Neural progenitor cell (in vitro differentiated cells): ENCODE results near the gene ATF6. TPM values are rescaled to one million over a fixed set of nuclear protein-coding genes. Genes with fewer than 3 reads are reported as not detected.

Experiments
- DNase-seq: peaks from one replicate; pipeline ENCODE4 v3.0.0-alpha.2; 2016; ENCODE audit warnings: low spot score
- H2AFZ ChIP-seq: fragments of 200-600 bp; sonication (generic); replicated peaks from 2 replicates; pipeline ENCODE4 v1.6.1; 2016; ENCODE audit warnings: antibody characterized with exemption
- H3F3A ChIP-seq: fragments of 200-600 bp; sonication (generic); 2 replicates; pipeline ENCODE4 v1.6.1; 2016; ENCODE audit warnings: antibody characterized with exemption, low read depth
- H3K27ac ChIP-seq: fragments of 200-600 bp; sonication (generic); 2 replicates; pipeline ENCODE4 v1.5.1; 2016; ENCODE audit warnings: mild to moderate bottlenecking
- H3K27me3 ChIP-seq: fragments of 200-600 bp; sonication (generic); 2 replicates; pipeline ENCODE4 v1.6.1; 2016; ENCODE audit warnings: mild to moderate bottlenecking, moderate library complexity
- H3K36me3 ChIP-seq: fragments of 200-600 bp; sonication (generic); 2 replicates; pipeline ENCODE4 v1.5.1; 2016
- H3K4me1 ChIP-seq: fragments of 200-600 bp; sonication (generic); 2 replicates; pipeline ENCODE4 v1.6.1; 2016; ENCODE audit warnings: mixed run types
- H3K4me2 ChIP-seq: fragments of 200-600 bp; sonication (generic); 2 replicates; pipeline ENCODE4 v1.6.1; 2016
- H3K4me3 ChIP-seq: fragments of 200-600 bp; sonication (generic); 2 replicates; pipeline ENCODE4 v1.5.1; 2016
- H3K79me2 ChIP-seq: fragments of 200-600 bp; sonication (generic); 2 replicates; pipeline ENCODE4 v1.6.1; 2016; ENCODE audit warnings: low read depth
- H3K9ac ChIP-seq: fragments of 200-600 bp; sonication (generic); 2 replicates; pipeline ENCODE4 v1.6.1; 2016
- H3K9me3 ChIP-seq: fragments of 200-600 bp; sonication (generic); 2 replicates; pipeline ENCODE4 v1.5.1; 2016; ENCODE audit warnings: low read depth
- H4K20me1 ChIP-seq: fragments of 200-600 bp; sonication (generic); 2 replicates; pipeline ENCODE4 v1.6.1; 2016; ENCODE audit warnings: low read depth
- H3K27ac Mint-ChIP-seq: 3 replicates; pipeline ENCODE4 v1.8.0; 2021; ENCODE audit warnings: mixed read lengths
- H3K27me3 Mint-ChIP-seq: 2 replicates; pipeline ENCODE4 v1.8.0; 2022; ENCODE audit warnings: low read depth, mild to moderate bottlenecking, inconsistent platforms, moderate library complexity, mixed read lengths; ENCODE audit not compliant: insufficient read depth
- H3K36me3 Mint-ChIP-seq: 3 replicates; pipeline ENCODE4 v1.8.0; 2021; ENCODE audit warnings: mixed read lengths
- H3K4me1 Mint-ChIP-seq: 3 replicates; pipeline ENCODE4 v1.8.0; 2021; ENCODE audit warnings: mixed read lengths
- H3K4me3 Mint-ChIP-seq: 3 replicates; pipeline ENCODE4 v1.8.0; 2021; ENCODE audit warnings: mild to moderate bottlenecking, moderate library complexity, mixed read lengths
- H3K9me3 Mint-ChIP-seq: 3 replicates; pipeline ENCODE4 v1.8.0; 2020; ENCODE audit warnings: mixed read lengths
- CTCF ChIP-seq: fragments of 200-600 bp; sonication (generic); IDR thresholded peaks from 2 replicates; pipeline ENCODE4 v1.5.1; 2017; ENCODE audit warnings: antibody characterized with exemption, mild to moderate bottlenecking
- EZH2 ChIP-seq: fragments of 200-600 bp; sonication (generic); IDR thresholded peaks from 2 replicates; pipeline ENCODE4 v1.6.1; 2017; ENCODE audit warnings: antibody characterized with exemption, mild to moderate bottlenecking, moderate library complexity
- EZH2phosphoT487 ChIP-seq: fragments of 200-600 bp; sonication (generic); IDR thresholded peaks from 2 replicates; pipeline ENCODE4 v1.6.1; 2017; ENCODE audit warnings: antibody characterized with exemption
- total RNA-seq: library from RNA; depleted of rRNA; stranded (reverse); fragments of >200 nt; gene quantifications from 2 replicates; pipeline ENCODE4 v1.2.3, GENCODE V29; 2015; ENCODE audit warnings: low replicate concordance

The ATF6 gene
- 22.3 and 31.7 TPM in 2 replicates for total RNA-seq

DNA sequence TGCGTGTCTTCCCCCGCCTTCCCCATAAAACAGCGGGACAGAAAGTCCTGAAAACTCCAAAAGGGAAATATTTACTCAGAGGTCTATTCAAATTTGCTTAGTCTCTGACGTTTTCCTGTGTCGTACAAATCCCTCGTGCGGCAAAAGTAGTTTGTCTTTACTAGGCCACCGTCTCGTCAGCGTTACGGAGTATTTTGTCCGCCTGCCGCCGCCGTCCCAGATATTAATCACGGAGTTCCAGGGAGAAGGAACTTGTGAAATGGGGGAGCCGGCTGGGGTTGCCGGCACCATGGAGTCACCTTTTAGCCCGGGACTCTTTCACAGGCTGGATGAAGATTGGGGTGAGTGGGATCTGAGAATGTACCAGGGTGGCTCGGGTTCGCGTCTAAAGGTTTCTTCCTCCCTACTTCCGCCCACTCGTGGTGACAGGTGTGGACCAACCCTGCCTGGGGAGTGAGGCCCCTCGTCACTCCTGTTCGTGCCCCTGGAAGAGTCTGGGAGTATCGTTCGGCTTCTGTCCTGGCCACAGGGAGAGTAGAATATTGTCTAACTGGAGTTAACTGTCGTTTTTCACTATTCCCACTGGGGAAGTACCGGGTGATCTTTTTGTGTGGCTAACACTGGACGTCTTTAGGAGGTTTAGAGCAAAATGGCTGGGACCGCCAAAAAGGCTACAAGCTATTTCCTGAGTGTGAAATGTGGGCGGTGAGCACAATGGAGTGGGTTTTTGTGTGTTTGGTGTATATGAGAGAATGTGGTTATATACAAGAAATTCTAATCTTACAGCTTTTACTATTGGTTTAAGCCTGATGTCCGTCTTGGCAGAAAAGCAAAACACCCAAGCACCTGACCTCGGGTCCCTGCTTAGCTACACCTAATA is at the start of gene ATF6:
ATF6 (plus strand) TSS at position 219 of the 880 bp plus-strand sequence; CDS start at position 260, 41 bp downstream.
- peak within 1 kb of the TSS; percentile 98 for H3K4me3 Mint-ChIP-seq
- peak within 1 kb of the TSS; percentile 87 for H3K4me2 ChIP-seq
- no peaks in the 10 kb centered on the region for H3K27me3 Mint-ChIP-seq
- no peaks in the 10 kb centered on the region for H3K36me3 Mint-ChIP-seq
- DNase-seq, result peak; percentile 78
- peak within 1 kb of the TSS; percentile 95 for H3K27ac Mint-ChIP-seq
- H3K9me3 Mint-ChIP-seq, result no peaks in the 10 kb centered on the region
- peaks cover 10% of the 10 kb centered on the region for H3F3A ChIP-seq
- no peaks in the 10 kb centered on the region for H3K36me3 ChIP-seq
- H3K4me1 ChIP-seq, result peaks cover 8% of the 10 kb centered on the region
- peak within 1 kb of the TSS; percentile 79 for H2AFZ ChIP-seq
- no peaks in the 10 kb centered on the region for H3K9me3 ChIP-seq
- no peaks in the 10 kb centered on the region for H3K27me3 ChIP-seq
- peak within 1 kb of the TSS; percentile 70 for H3K4me3 ChIP-seq
- H3K9ac ChIP-seq, result peak within 1 kb of the TSS; percentile 46
- TF ChIP-seq EZH2phosphoT487 (no peak), EZH2 (no peak), CTCF (no peak)
- no peaks in the 10 kb centered on the region for H4K20me1 ChIP-seq
- peaks cover 14% of the 10 kb centered on the region for H3K4me1 Mint-ChIP-seq
- H3K79me2 ChIP-seq, result peaks cover 30% of the 10 kb centered on the region
- H3K27ac ChIP-seq, result no peak within 1 kb of the TSS

- peaks cover 17% of the 10 kb centered on the region for H3K27me3 Mint-ChIP-seq
Measured at GRCh38 chr1:161718559-161719324, 47.4 kb upstream of the ATF6 start.

GRCh38 chr1:161719325-161719611 is 46.9 kb upstream of the ATF6 start:
- Histone ChIP-seq H3K27ac (no peak overlapping the region), H3K36me3 (no peaks in the 10 kb centered on the region)
- H3K4me1 Mint-ChIP-seq, result no peaks in the 10 kb centered on the region

More at GRCh38 chr1:161718559-161719324, 47.4 kb upstream of the ATF6 start:
- Histone ChIP-seq H3K27me3 (peaks cover 35% of the 10 kb centered on the region), H3K9me3 (no peaks in the 10 kb centered on the region), H3K36me3 (no peaks in the 10 kb centered on the region), H4K20me1 (no peaks in the 10 kb centered on the region), H3F3A (no peaks in the 10 kb centered on the region), H3K4me1 (no peaks in the 10 kb centered on the region), H3K79me2 (no peaks in the 10 kb centered on the region), H3K4me3 (no peak overlapping the region), H3K9ac (no peak overlapping the region), H3K27ac (no peak overlapping the region), H3K4me2 (no peak overlapping the region), H2AFZ (no peak overlapping the region)
- no peak for DNase-seq
- TF ChIP-seq EZH2phosphoT487 (no peak), CTCF (no peak), EZH2 (no peak)
- no peak overlapping the region for H3K4me3 Mint-ChIP-seq
- H3K9me3 Mint-ChIP-seq, result no peaks in the 10 kb centered on the region
- H3K4me1 Mint-ChIP-seq, result no peaks in the 10 kb centered on the region
- H3K27ac Mint-ChIP-seq, result no peak overlapping the region
- no peaks in the 10 kb centered on the region for H3K36me3 Mint-ChIP-seq

More at GRCh38 chr1:161719325-161719611, 46.9 kb upstream of the ATF6 start:
- Mint-ChIP-seq H3K9me3 (no peaks in the 10 kb centered on the region), H3K27me3 (peaks cover 17% of the 10 kb centered on the region), H3K27ac (no peak overlapping the region), H3K4me3 (no peak overlapping the region), H3K36me3 (no peaks in the 10 kb centered on the region)
- no peak for TF ChIP-seq CTCF
- TF ChIP-seq EZH2, result no peak
- no peak for TF ChIP-seq EZH2phosphoT487
- no peaks in the 10 kb centered on the region for H3F3A ChIP-seq
- no peak overlapping the region for H2AFZ ChIP-seq
- DNase-seq, result no peak
- H4K20me1 ChIP-seq, result no peaks in the 10 kb centered on the region
- no peaks in the 10 kb centered on the region for H3K9me3 ChIP-seq
- H3K9ac ChIP-seq, result no peak overlapping the region
- no peaks in the 10 kb centered on the region for H3K79me2 ChIP-seq
- no peak overlapping the region for H3K4me3 ChIP-seq
- H3K4me2 ChIP-seq, result no peak overlapping the region
- H3K27me3 ChIP-seq, result peaks cover 41% of the 10 kb centered on the region
- no peaks in the 10 kb centered on the region for H3K4me1 ChIP-seq
